Thoracic aorta (tissue), 2 donors: ENCODE data around the gene COL16A1. TPM values are rescaled to one million over a fixed set of nuclear protein-coding genes. Genes with fewer than 3 reads are reported as not detected.

Source experiments
- ATAC-seq: fragments of 150-250 bp; one replicate; pipeline ENCODE4 v1.8.0; 2017; ENCODE audit warnings: low read depth; ENCODE audit not compliant: insufficient number of reproducible peaks, low FRiP score
- DNase-seq: peaks from one replicate; pipeline ENCODE4 v3.0.0-alpha.2; 2020; ENCODE audit warnings: low spot score
- H3K27ac ChIP-seq, 2 donors: fragments of 200-600 bp; sonication (generic); 1 replicate in 1 of 2; 2 replicates in 1 of 2; pipeline ENCODE4 v1.5.1; 2016; ENCODE audit warnings: mild to moderate bottlenecking in 2 of 2, moderate library complexity in 2 of 2
- H3K27me3 ChIP-seq: fragments of 200-600 bp; sonication (generic); replicated peaks from 2 replicates; pipeline ENCODE4 v1.6.0; 2016; ENCODE audit warnings: mild to moderate bottlenecking; ENCODE audit not compliant: insufficient read depth
- H3K36me3 ChIP-seq: fragments of 200-600 bp; sonication (generic); one replicate; pipeline ENCODE4 v1.5.1; 2016
- H3K4me1 ChIP-seq, 2 donors: fragments of 200-600 bp; sonication (generic); 1 replicate in 1 of 2; 2 replicates in 1 of 2; pipeline versions ENCODE4 v1.5.1 to v1.6.0; 2016; ENCODE audit warnings: low read depth in 2 of 2, mild to moderate bottlenecking in 1 of 2; ENCODE audit not compliant: control insufficient read depth in 1 of 2
- H3K4me3 ChIP-seq: fragments of 200-600 bp; sonication (generic); 2 replicates; pipeline ENCODE4 v1.5.1; 2016; ENCODE audit warnings: mild to moderate bottlenecking
- H3K9me3 ChIP-seq: fragments of 200-600 bp; sonication (generic); 2 replicates; pipeline ENCODE4 v1.5.1; 2016
- total RNA-seq, 2 donors: library from RNA; depleted of rRNA; stranded (reverse); fragments of >200 nt; gene quantifications; one replicate each; pipeline versions ENCODE4 v1.1.0 to v1.2.3, GENCODE V29; 2016
- TF ChIP-seq, protein P1 (sequence below): fragments of 200-600 bp; sonication (generic); IDR thresholded peaks from one replicate; pipeline ENCODE4 v1.5.1; 2019; ENCODE audit warnings: antibody characterized with exemption

The COL16A1 gene
- total RNA-seq, 2 donors from 2014 or later: 183 to 323 TPM

DNA sequence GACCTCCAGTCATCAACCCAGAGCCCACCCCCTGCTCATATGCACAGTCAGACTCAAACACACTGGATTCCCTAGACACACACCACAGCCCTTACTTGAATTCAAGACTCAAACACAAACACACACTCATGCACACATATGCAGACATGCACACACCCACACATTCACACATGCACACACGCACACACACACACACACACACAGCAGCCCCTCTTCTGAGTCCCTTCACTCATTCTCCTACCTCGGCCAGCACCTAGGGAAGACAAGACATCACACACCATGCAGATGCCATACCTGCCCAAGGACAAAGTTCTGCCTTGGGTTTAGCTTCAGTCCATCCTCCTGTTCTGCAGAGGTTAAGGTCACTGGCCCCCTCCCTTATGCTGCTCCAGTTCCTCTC is 87.9 kb downstream of the COL16A1 start:
- no peak overlapping the region for H3K27ac ChIP-seq
- no peaks in the 10 kb centered on the region for H3K27me3 ChIP-seq
- no peaks in the 10 kb centered on the region for H3K9me3 ChIP-seq
- H3K4me3 ChIP-seq: no peak overlapping the region
- peaks cover 14 to 36% of the 10 kb centered on the region in 2 donors for H3K4me1 ChIP-seq
- TF ChIP-seq, protein P1, sequence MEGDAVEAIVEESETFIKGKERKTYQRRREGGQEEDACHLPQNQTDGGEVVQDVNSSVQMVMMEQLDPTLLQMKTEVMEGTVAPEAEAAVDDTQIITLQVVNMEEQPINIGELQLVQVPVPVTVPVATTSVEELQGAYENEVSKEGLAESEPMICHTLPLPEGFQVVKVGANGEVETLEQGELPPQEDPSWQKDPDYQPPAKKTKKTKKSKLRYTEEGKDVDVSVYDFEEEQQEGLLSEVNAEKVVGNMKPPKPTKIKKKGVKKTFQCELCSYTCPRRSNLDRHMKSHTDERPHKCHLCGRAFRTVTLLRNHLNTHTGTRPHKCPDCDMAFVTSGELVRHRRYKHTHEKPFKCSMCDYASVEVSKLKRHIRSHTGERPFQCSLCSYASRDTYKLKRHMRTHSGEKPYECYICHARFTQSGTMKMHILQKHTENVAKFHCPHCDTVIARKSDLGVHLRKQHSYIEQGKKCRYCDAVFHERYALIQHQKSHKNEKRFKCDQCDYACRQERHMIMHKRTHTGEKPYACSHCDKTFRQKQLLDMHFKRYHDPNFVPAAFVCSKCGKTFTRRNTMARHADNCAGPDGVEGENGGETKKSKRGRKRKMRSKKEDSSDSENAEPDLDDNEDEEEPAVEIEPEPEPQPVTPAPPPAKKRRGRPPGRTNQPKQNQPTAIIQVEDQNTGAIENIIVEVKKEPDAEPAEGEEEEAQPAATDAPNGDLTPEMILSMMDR: no peak
- no peak for ATAC-seq
- H3K36me3 ChIP-seq: no peaks in the 10 kb centered on the region
- DNase-seq: no peak

DNA sequence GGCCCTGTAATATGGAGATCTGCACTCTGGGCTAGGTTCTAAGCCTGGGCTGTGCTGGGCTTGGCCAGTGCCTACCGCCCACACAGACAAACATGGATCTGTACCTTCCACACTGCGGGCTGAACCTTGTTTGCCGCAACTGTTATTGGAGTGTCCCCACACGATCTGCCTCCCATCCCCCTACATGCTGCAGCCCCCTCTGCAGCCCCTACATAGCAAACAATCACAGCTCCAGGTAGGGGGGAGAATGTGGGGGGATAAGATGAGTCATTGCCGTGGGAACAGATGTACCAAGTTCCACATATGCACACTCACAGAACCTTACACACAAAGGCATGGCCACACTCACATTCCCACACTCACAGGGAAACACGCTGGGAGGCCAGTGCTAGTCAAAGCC is 88.4 kb downstream of the COL16A1 start:
- H3K4me1 ChIP-seq: peaks cover 14 to 36% of the 10 kb centered on the region in 2 donors
- ATAC-seq (no peak), DNase-seq (no peak)
- H3K36me3 ChIP-seq: no peaks in the 10 kb centered on the region
- no peak overlapping the region for H3K27ac ChIP-seq
- no peaks in the 10 kb centered on the region for H3K27me3 ChIP-seq
- TF ChIP-seq, protein P1: no peak
- H3K4me3 ChIP-seq: no peak overlapping the region
- H3K9me3 ChIP-seq: no peaks in the 10 kb centered on the region

DNA sequence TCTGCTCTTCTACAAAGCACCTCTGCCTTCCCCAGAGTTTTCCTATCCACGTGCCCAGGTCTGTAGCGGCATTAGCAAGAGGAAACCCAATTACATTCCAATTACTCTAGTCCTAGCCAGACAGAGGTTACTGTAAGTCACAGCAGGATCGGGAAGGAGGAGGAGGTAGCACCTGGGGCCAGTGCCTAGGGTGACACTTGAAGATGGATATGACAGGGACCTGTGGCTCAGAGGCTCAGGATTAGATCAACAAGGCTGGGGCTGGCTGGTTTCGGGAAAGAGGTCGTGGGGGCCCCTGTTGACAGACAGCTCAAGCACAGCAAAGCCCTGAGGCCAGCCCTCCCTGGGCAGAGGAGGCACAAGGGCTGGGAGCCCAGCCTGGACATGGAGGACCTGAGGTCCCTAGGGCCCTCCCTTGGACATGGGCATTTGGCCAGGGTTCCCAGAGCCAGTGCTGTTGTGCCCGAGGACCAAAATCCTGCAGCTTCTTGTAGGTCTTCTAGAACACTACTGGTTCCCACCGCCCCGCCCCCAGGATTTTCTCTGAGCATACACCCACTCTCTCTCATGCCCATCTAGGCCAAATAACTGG is 89.3 kb downstream of the COL16A1 start:
- Histone ChIP-seq H3K27me3 (no peaks in the 10 kb centered on the region), H3K4me3 (no peak overlapping the region), H3K4me1 (peaks cover 14 to 36% of the 10 kb centered on the region in 2 donors), H3K36me3 (no peaks in the 10 kb centered on the region), H3K27ac (peak overlapping the region; percentile 42 to 49), H3K9me3 (no peaks in the 10 kb centered on the region)
- DNase-seq: no peak
- no peak for ATAC-seq
- TF ChIP-seq, protein P1: no peak

DNA sequence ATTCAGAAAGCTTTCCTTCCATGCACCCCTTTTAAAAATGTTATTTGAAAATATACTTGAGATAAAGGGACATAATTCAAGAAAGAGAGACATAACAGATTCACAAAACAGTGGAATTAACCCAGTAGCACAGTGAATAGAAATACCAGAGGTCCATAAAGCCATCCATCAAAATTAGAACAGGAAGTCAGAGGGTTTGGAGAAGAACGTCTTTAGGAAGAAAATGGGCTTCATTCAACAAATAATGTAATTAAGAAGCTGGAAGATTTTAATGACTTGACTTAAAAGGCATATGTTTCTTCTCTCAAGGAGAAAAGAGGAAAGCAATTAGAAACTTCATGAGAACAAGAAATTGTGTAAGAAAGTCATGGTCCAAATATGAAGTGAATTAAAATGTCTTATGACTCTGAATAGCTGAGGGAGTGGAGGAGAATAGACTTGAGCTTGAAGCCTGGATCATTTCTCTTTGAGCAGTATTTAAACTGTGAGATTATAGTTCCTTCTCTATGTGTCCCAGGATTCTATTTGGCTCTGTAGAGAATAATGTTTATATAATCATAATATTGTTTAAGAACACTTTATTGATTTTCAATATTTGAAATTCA is 94.2 kb downstream of the COL16A1 start:
- peaks cover 6 to 11% of the 10 kb centered on the region in 2 donors for H3K4me1 ChIP-seq
- no peak overlapping the region for H3K4me3 ChIP-seq
- H3K36me3 ChIP-seq: no peaks in the 10 kb centered on the region
- H3K27ac ChIP-seq: no peak overlapping the region
- DNase-seq (no peak), ATAC-seq (no peak)
- TF ChIP-seq, protein P1: no peak
- H3K9me3 ChIP-seq: no peaks in the 10 kb centered on the region
- no peaks in the 10 kb centered on the region for H3K27me3 ChIP-seq

DNA sequence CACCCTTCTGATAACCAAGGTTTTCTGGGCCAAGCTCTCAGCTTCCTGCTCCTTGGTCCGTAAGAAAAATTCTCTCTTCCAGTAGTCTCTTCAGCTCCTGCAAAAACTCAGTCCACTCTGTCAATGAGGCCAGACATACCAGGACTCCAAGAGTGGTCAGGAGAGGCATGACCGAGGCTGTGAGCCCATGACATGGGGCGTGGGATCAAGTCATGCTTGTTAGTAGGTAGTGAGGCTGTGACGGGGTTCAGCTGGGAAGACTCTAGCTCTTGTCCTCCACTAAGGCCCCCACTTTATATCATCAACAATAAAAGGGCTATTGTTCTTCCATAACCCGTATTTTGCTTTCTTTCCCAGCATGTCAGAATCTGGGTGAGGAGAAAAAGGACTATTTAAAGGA is 96.5 kb downstream of the COL16A1 start:
- H3K27me3 ChIP-seq: no peaks in the 10 kb centered on the region
- no peak overlapping the region for H3K4me3 ChIP-seq
- no peak overlapping the region for H3K27ac ChIP-seq
- H3K9me3 ChIP-seq: no peaks in the 10 kb centered on the region
- ATAC-seq (no peak), DNase-seq (no peak)
- H3K4me1 ChIP-seq: no peaks in the 10 kb centered on the region
- TF ChIP-seq, protein P1: no peak
- no peaks in the 10 kb centered on the region for H3K36me3 ChIP-seq
